GM12801 (cell line): ENCODE measurements around the gene RTF1.

Source experiments
- TF ChIP-seq, protein P1 (sequence below): IDR thresholded peaks from one replicate; pipeline ENCODE4 v1.5.1; 2011; ENCODE audit warnings: control low read depth; ENCODE audit not compliant: insufficient read length; ENCODE audit errors: extremely low read depth

Gene RTF1

DNA sequence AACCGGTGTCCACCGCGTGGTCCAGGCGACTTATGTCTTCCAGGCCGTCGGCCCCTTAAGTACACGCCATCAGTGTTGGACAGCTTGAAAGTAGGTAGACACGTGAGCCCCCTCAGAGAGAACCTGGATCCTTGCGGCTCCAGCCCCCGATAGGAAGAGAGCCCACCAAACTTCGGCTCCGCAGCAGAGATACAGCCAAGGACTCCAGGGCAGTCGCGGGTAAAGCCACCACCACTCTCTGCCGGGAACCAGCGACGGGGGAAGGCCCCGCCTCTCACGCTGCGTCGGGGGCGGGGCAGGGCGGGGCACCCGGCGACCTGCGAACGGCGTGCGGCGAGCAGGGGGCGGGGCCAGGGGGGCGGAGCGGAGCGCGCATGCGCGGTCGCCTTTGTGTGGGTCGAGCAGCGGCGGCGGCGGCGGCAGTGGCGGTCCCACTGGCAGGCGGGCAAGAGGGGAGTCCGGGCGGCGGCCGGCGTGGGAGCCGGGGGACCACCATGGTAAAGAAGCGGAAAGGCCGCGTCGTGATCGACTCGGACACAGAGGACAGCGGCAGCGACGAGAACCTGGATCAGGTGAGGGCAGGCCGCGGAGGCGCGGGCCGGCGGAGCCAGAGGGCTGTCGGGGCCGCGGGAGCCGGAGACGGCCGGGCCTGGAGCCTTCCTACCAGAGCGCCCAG, at the start of gene RTF1:
TSS of gene RTF1 (plus strand) at position 354 of the 676 bp plus-strand sequence. CDS start at position 375, 21 bp downstream.
- TF ChIP-seq, protein P1, sequence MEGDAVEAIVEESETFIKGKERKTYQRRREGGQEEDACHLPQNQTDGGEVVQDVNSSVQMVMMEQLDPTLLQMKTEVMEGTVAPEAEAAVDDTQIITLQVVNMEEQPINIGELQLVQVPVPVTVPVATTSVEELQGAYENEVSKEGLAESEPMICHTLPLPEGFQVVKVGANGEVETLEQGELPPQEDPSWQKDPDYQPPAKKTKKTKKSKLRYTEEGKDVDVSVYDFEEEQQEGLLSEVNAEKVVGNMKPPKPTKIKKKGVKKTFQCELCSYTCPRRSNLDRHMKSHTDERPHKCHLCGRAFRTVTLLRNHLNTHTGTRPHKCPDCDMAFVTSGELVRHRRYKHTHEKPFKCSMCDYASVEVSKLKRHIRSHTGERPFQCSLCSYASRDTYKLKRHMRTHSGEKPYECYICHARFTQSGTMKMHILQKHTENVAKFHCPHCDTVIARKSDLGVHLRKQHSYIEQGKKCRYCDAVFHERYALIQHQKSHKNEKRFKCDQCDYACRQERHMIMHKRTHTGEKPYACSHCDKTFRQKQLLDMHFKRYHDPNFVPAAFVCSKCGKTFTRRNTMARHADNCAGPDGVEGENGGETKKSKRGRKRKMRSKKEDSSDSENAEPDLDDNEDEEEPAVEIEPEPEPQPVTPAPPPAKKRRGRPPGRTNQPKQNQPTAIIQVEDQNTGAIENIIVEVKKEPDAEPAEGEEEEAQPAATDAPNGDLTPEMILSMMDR, result no peak

DNA sequence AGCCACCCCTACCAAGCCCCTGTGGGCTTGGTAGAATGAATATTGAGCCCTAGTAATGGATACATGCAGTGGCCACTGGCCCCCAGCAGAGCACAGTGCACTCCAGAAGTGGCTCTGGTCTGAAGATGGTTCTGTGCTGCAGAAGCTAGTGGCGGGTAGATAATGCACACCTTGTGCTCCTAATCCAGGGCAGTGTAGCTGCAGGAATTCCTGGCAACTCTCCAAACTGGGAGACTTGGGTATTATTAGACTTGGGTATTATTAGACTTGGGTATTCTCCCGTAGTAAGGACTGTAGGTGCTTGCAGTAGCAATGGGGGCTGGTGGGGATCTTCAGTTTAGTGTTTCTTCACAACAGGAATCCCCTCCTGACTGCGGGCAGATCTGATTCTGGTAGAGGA, 49.5 kb upstream of the RTF1 start:
- TF ChIP-seq, protein P1, result no peak

DNA sequence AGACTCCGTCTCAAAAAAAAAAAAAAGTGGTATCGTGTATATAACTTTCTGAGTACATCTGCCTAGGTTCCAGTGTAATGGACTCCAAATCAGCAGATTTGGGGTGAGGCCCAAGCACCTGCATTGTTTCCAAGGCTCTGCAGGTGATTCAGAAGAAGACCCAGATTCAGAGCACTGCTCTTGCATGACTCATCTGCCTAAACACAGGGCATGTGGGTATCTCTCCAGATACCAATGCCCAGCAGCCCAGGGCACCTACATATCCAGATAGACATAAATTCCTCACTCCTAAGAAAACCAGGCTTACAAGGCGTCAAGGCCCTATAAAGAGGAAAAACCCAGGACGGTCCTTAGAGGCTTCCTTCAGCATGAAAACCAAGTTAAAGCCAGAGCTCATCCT, 38.9 kb upstream of the RTF1 start:
- TF ChIP-seq, protein P1, result no peak

DNA sequence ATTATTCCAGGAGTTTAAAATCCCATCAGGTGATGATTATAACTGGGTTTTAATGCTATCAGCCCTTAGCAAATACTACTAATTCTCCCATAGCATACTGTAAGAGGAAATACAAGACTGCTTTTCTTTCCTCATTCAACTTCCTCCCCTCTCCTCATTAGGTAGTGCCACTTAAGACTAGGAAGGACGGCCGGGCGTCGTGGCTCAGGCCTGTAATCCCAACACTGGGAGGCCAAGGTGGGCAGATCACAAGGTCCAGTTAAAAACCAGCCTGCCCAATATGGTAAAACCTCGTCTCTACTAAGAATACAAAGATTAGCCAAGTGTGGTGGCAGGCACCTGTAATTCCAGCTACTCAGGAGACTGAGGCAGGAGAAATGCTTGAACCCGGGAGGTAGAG, 29.2 kb upstream of the RTF1 start:
- TF ChIP-seq, protein P1, result no peak

DNA sequence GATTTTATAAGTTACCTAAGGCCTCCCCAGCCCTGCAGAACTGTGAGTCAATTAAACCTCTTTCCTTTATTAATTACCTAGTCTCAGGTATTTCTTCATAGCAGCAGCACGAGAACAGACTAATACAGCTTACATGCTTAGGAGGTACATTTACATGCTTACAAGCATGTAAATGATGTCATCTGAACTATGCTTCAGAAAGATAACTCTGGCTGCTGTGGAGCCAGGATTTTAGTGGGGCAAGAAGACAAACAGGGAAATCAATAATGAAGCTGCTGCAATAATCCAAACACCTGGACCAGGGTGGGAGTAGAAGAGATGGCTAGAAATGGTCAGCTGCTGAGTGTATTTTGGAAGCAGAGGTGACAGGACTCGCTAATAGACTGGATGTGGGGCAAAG, 24.2 kb upstream of the RTF1 start:
- TF ChIP-seq, protein P1, result no peak

DNA sequence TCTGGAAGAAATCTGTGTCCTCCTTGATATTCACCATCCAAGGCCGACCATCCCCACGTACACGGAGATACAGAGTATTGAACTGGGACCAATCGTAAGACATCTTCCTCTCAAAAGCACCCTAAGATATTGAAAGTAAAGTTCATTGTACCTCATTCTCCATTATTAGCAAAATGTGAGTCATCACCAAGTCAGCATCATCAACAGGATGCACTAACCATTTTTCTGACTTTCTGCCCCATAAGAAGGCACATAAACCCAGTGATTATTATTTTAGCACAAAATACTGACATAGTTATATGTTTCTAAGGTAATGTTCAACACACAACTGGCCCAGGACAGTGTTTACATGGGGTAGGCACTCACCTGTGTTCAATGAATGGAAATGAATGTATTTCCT, 22.0 kb upstream of the RTF1 start:
- TF ChIP-seq, protein P1, result no peak

DNA sequence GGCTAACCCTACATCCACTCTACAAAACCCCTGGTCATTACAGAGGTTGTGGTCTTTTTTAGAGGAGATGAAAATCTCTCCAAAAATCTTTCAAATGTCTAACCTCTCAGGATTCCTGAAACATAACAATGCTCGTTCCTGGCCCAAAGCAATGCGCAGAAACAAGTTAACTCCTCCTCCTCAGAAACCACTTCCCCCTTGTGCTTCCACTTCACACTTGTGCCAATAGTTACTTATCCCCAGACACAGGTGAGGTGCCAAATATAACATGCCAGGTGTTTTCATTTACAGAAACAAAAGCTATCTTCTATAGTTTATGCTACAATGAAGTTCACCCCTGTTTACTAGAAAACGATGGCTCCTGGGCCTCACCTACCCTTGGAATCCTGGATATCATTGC, 20.8 kb upstream of the RTF1 start:
- TF ChIP-seq, protein P1, result no peak
